ENCODE results near the gene SSR4.

GRCh38 chrX:153763989-153764755, 30.3 kb upstream of the SSR4 start, which contains the start of gene PLXNB3:
- TF ChIP-seq POLR2A (IDR thresholded peaks at IDR 0.05), result no peak
- TF ChIP-seq, protein P1, sequence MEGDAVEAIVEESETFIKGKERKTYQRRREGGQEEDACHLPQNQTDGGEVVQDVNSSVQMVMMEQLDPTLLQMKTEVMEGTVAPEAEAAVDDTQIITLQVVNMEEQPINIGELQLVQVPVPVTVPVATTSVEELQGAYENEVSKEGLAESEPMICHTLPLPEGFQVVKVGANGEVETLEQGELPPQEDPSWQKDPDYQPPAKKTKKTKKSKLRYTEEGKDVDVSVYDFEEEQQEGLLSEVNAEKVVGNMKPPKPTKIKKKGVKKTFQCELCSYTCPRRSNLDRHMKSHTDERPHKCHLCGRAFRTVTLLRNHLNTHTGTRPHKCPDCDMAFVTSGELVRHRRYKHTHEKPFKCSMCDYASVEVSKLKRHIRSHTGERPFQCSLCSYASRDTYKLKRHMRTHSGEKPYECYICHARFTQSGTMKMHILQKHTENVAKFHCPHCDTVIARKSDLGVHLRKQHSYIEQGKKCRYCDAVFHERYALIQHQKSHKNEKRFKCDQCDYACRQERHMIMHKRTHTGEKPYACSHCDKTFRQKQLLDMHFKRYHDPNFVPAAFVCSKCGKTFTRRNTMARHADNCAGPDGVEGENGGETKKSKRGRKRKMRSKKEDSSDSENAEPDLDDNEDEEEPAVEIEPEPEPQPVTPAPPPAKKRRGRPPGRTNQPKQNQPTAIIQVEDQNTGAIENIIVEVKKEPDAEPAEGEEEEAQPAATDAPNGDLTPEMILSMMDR (IDR thresholded peaks at IDR 0.05), result peak; percentile 49 to 81 (median 65)

All from thyroid gland (tissue), 4 donors.